Measurements from ENCODE around the gene FBRSL1.

Gene FBRSL1

DNA sequence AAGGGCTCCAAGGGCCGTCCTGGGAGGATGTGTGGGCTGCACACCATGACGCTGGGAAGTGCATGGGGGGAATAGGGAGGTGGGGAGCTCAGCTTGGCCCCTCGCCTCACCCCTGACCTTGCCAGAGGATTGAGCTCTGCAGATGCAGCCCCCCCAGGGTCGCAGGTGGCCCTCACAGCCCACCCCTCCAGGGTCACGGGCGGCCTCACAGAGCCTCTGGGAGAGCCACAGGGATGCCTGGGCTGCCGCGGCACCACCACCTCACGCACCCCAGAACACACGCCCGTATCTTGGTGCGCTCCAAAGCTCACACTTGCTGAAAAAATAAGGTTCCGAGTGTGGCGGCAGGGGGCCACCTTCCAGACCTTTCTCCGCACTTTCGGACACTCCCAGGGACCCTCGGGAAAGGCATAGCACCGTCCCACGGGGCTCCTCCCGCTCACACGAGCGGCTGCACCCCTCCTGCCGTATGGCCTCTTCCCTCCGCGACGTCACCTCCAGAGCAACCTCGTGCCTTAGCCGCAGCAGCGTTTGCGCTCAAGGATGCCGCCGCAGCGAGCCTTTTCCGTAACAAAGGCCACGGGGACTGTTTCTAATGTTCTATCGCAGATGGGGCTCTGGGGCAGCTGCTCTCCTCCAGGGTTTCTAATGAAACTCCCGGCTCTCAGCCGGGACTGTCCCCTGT, 9.9 kb upstream of the FBRSL1 start:
- peaks cover 2% of the 10 kb centered on the region for H3K9me3 Mint-ChIP-seq
- no peak overlapping the region for H3K4me3 Mint-ChIP-seq
- H3K4me1 Mint-ChIP-seq, result peaks cover 30% of the 10 kb centered on the region
- peaks cover 63% of the 10 kb centered on the region for H3K27me3 Mint-ChIP-seq
- DNase-seq, result no peak
- no peak overlapping the region for H3K27ac Mint-ChIP-seq
- H3K36me3 Mint-ChIP-seq, result peaks cover 4% of the 10 kb centered on the region
- CTCF ChIA-PET, result no interaction called here

- H3K27me3 Mint-ChIP-seq, result peaks cover 63% of the 10 kb centered on the region
- H3K4me1 Mint-ChIP-seq, result peaks cover 26% of the 10 kb centered on the region
- no peaks in the 10 kb centered on the region for H3K9me3 Mint-ChIP-seq
- no peak overlapping the region for H3K4me3 Mint-ChIP-seq
- DNase-seq, result no peak
- CTCF ChIA-PET, result no interaction called here
- H3K36me3 Mint-ChIP-seq, result peaks cover 4% of the 10 kb centered on the region
- no peak overlapping the region for H3K27ac Mint-ChIP-seq
Measured at GRCh38 chr12:132480623-132481132, 9.3 kb upstream of the FBRSL1 start.

- no peak for DNase-seq
- Mint-ChIP-seq H3K9me3 (no peaks in the 10 kb centered on the region), H3K27me3 (peaks cover 58% of the 10 kb centered on the region), H3K4me3 (no peak overlapping the region), H3K27ac (no peak overlapping the region), H3K36me3 (no peaks in the 10 kb centered on the region), H3K4me1 (peaks cover 27% of the 10 kb centered on the region)
- CTCF ChIA-PET, result no interaction called here
Measured at GRCh38 chr12:132481345-132481744, 8.6 kb upstream of the FBRSL1 start.

DNA sequence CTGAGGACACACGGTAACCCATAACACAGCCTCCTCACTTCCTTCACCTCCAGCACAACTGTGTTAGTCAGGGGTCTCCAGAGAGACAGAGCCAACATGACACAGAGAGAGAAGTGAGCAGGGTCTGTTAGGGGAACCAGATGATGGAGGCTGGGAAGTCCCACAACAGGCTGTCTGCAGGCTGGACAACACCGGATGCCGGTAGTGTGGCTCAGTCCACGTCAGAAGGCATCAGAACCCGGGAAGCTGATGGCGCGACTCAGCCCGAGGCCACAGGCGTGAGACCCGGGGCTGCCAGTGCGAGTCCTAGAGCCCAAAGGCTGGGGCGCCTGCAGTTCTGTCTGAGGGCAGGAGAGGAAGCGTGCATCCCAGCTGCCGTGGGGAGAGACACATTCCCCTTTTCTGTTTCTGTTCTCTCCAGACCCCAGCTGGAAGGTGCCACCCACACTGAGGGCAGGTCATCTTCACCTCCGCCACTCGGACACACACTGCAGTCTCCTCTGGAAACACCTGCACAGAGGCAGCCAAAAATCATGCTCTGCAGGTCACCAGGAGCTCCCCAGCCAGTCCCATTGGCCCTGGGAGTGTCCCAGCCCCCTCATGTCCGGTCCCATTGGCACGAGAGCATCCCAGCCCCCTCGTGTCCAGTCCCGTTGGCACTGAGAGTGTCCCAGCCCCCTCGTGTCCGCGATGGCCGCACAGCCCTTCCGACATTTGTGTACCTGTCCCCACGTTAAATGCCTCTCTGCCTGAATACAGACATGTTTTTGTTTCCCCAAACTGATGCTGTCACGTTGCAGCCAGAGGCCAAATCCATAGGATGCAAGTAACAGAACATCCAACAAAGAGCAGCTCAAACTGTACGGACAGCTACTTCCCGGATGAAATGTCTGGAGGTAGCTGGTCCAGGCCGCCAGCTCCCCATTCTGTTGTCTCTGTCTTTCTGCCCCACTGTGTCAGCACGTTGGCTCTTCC, 7.9 kb upstream of the FBRSL1 start:
- Mint-ChIP-seq H3K9me3 (no peaks in the 10 kb centered on the region), H3K36me3 (no peaks in the 10 kb centered on the region), H3K4me1 (peaks cover 25% of the 10 kb centered on the region), H3K27me3 (peaks cover 51% of the 10 kb centered on the region), H3K4me3 (no peak overlapping the region), H3K27ac (no peak overlapping the region)
- CTCF ChIA-PET, result no interaction called here
- no peak for DNase-seq

DNA sequence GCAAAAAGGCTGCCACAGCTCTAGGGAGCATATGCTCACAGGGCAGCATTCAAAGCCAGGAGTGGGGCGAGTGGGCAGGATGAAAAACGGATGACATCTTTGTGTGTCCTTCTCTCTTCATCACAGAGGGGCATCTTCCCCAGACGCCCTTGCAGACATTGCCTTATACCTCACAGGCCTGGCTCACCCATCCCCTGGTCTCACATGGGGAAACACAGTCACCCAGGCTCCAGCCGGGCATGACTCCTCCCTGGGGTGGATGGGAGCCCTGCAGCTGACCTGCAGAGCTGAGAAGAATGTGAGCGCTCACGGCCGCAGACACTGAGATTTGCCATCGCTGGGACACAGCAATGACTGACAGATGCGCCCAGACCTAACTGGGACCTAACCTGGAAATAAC, 7.2 kb upstream of the FBRSL1 start:
- CTCF ChIA-PET, result no interaction called here
- no peak for DNase-seq
- Mint-ChIP-seq H3K36me3 (no peaks in the 10 kb centered on the region), H3K9me3 (no peaks in the 10 kb centered on the region), H3K4me3 (no peak overlapping the region), H3K27me3 (peaks cover 44% of the 10 kb centered on the region), H3K27ac (no peak overlapping the region), H3K4me1 (peaks cover 25% of the 10 kb centered on the region)

GRCh38 chr12:132483208-132483607, 6.7 kb upstream of the FBRSL1 start:
- peaks cover 26% of the 10 kb centered on the region for H3K4me1 Mint-ChIP-seq
- no peak for DNase-seq
- peaks cover 43% of the 10 kb centered on the region for H3K27me3 Mint-ChIP-seq
- no peaks in the 10 kb centered on the region for H3K36me3 Mint-ChIP-seq
- no peaks in the 10 kb centered on the region for H3K9me3 Mint-ChIP-seq
- CTCF ChIA-PET, result no interaction called here
- no peak overlapping the region for H3K4me3 Mint-ChIP-seq
- no peak overlapping the region for H3K27ac Mint-ChIP-seq

- H3K4me1 Mint-ChIP-seq, result peaks cover 29% of the 10 kb centered on the region
- H3K36me3 Mint-ChIP-seq, result no peaks in the 10 kb centered on the region
- no peak overlapping the region for H3K4me3 Mint-ChIP-seq
- DNase-seq, result no peak
- H3K27ac Mint-ChIP-seq, result no peak overlapping the region
- no peaks in the 10 kb centered on the region for H3K9me3 Mint-ChIP-seq
- CTCF ChIA-PET, result no interaction called here
- H3K27me3 Mint-ChIP-seq, result peaks cover 39% of the 10 kb centered on the region
Measured at GRCh38 chr12:132483612-132484011, 6.3 kb upstream of the FBRSL1 start.

DNA sequence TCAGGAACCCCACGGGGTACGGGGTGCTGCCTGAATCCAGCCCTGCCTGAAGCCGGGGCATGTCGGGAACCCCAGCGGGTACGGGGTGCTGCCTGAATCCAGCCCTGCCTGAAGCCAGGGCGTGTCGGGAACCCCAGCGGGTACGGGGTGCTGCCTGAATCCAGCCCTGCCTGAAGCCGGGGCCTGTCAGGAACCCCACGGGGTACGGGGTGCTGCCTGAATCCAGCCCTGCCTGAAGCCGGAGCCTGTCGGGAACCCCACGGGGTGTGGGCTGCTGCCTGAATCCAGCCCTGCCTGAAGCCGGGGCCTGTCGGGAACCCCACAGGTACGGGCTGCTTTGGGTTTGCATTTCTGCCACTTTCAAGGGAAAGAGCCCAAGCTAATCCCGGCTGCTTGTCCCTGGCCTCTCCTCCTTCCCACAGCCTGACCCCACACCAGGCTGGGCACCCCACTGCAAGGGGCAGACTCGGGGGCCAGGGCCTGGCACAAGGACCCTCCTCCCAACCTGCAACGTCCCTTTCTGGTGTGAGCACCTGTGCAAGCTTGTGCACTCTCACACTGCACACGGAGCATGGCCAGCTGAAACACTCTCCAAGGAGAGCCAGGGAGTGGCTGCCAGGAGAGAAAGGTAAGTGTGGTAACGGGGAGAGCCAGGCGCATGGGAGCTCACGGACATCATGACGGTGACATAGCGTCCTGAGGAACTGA, 5.6 kb upstream of the FBRSL1 start:
- CTCF ChIA-PET, result no interaction called here
- Mint-ChIP-seq H3K36me3 (no peaks in the 10 kb centered on the region), H3K4me1 (peaks cover 33% of the 10 kb centered on the region), H3K27me3 (peaks cover 32% of the 10 kb centered on the region), H3K4me3 (no peak overlapping the region), H3K27ac (no peak overlapping the region), H3K9me3 (no peaks in the 10 kb centered on the region)
- no peak for DNase-seq

DNA sequence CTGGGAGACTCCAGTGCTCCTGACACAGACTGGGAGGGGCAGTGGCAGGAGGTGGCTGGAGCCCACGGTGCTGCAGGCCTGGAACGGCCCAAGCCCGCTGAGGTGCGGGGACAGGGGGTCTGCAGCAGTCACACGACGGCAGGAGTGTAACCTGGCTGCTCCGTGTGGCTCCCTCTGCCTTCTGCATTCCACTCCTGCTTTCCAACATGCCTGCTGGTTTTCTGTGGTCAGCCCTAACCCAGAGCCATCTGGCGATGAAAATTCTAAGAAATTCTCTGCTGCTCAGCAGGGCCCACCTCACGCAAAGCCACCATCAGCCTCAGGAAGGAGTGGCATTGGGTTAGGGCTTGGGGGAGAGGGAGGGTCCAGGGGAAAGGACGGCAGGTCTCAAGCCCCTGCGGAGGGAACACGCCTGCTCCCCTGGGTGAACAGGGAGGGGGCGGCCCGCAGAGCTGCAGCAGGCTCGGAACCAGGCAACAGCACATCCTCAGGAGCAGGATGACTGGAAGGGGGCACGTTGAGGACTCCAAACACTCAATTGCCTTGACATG, 5.0 kb upstream of the FBRSL1 start:
- Mint-ChIP-seq H3K27ac (no peak overlapping the region), H3K4me1 (peaks cover 33% of the 10 kb centered on the region), H3K27me3 (peaks cover 28% of the 10 kb centered on the region), H3K9me3 (no peaks in the 10 kb centered on the region), H3K4me3 (no peak overlapping the region), H3K36me3 (no peaks in the 10 kb centered on the region)
- DNase-seq, result no peak
- CTCF ChIA-PET, result no interaction called here

- H3K27ac Mint-ChIP-seq, result no peak overlapping the region
- H3K36me3 Mint-ChIP-seq, result no peaks in the 10 kb centered on the region
- H3K27me3 Mint-ChIP-seq, result peaks cover 22% of the 10 kb centered on the region
- H3K4me1 Mint-ChIP-seq, result peaks cover 33% of the 10 kb centered on the region
- no peaks in the 10 kb centered on the region for H3K9me3 Mint-ChIP-seq
- CTCF ChIA-PET, result no interaction called here
- no peak overlapping the region for H3K4me3 Mint-ChIP-seq
- no peak for DNase-seq
Measured at GRCh38 chr12:132485619-132486018, 4.3 kb upstream of the FBRSL1 start.

DNA sequence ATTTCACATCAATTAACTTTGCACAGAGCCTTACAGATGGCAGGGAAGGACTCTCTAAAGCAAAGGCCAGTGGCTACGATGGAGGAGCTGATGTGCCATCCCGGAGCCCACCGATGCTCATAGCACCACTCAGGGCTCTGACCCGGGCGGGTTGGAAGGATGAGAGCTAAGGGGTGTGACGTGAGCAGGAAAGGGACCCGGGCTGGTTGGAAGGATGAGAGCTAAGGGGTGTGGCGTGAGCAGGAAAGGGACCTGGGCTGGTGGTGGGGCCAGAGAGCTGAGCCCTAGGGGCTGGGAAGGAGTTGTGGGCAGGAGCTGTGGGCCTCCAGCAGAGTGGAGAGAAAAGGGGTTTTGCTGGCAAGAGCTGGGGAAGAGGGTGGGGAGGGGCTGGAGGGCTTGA, 3.8 kb upstream of the FBRSL1 start:
- Mint-ChIP-seq H3K36me3 (peaks cover 2% of the 10 kb centered on the region), H3K27ac (peak overlapping the region; percentile 52), H3K9me3 (no peaks in the 10 kb centered on the region), H3K27me3 (peaks cover 17% of the 10 kb centered on the region), H3K4me3 (no peak overlapping the region), H3K4me1 (peaks cover 34% of the 10 kb centered on the region)
- DNase-seq, result no peak
- CTCF ChIA-PET, result interaction anchor here (0.6 kb wide), 1 partner anchor 280 kb away, joined by 3 read pairs; no protein-coding TSS in a partner anchor

- DNase-seq, result no peak
- peaks cover 36% of the 10 kb centered on the region for H3K4me1 Mint-ChIP-seq
- H3K4me3 Mint-ChIP-seq, result no peak overlapping the region
- H3K27me3 Mint-ChIP-seq, result peaks cover 12% of the 10 kb centered on the region
- CTCF ChIA-PET, result interaction anchor here (0.6 kb wide), 1 partner anchor 279 kb away, joined by 3 read pairs; no protein-coding TSS in a partner anchor
- peaks cover 5% of the 10 kb centered on the region for H3K36me3 Mint-ChIP-seq
- H3K9me3 Mint-ChIP-seq, result no peaks in the 10 kb centered on the region
- H3K27ac Mint-ChIP-seq, result no peak overlapping the region
Measured at GRCh38 chr12:132486576-132486975, 3.4 kb upstream of the FBRSL1 start.

DNA sequence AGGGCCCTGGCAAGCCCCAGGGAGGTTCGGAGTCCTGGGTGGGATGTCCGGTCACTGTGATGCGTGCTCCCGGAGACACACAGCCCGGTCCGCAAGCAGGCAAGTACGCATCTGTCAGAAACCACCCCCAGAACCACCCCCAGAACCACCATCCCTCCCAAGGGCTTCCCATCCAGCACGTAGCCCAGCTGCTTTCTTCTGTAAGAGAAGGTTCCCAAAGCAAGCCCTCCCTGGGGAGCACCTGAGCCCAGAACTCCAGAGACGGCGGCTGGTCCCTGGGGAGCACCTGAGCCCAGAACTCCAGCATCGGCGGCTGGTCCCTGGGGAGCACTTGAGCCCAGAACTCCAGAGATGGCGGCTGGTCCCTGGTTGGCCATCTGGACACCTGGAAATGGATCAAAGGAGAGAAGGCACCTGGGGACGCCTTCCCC, 2.6 kb upstream of the FBRSL1 start:
- peaks cover 43% of the 10 kb centered on the region for H3K4me1 Mint-ChIP-seq
- no peak for DNase-seq
- peaks cover 5% of the 10 kb centered on the region for H3K27me3 Mint-ChIP-seq
- CTCF ChIA-PET, result no interaction called here
- H3K27ac Mint-ChIP-seq, result peak overlapping the region; percentile 97
- H3K4me3 Mint-ChIP-seq, result peak overlapping the region; percentile 79
- peaks cover 9% of the 10 kb centered on the region for H3K36me3 Mint-ChIP-seq
- H3K9me3 Mint-ChIP-seq, result no peaks in the 10 kb centered on the region

Measured in activated naive CD4-positive, alpha-beta T cell treated with anti-CD3 and anti-CD28 coated beads, Interleukin-2, amount 10 ng/mL, durations not matched to agents 7 days and 5 days (primary cell).